ENCODE results near the gene CIZ1.
A peak's percentile ranks its signal among the peaks of the same experiment; 100 is the strongest.
"Not testable (repeated sequence)": the region's sequence is repeated elsewhere in the genome, so short reads cannot be mapped to it uniquely, and the experiment has no call there.

Gene CIZ1

GRCh38 chr9:128191406-128192046 lies at the start of gene CIZ1:
Gene CIZ1 (minus strand): TSS chr9:128191572. CDS start chr9:128190857, 715 bp downstream.
- no peaks in the 10 kb centered on the region for H3K9me3 Mint-ChIP-seq
- DNase-seq (ENCODE audit: low spot score in 2 of 2), result peak; percentile 77 to 89
- H3K4me3 Mint-ChIP-seq, result peak within 1 kb of the TSS; percentile 96
- peaks cover 42% of the 10 kb centered on the region for H3K4me1 Mint-ChIP-seq
- peak within 1 kb of the TSS; percentile 96 for H3K27ac Mint-ChIP-seq
- peaks cover 46% of the 10 kb centered on the region for H3K36me3 Mint-ChIP-seq
- peak; percentile 97 for ATAC-seq

- Mint-ChIP-seq H3K4me3 (no peak overlapping the region), H3K4me1 (no peaks in the 10 kb centered on the region), H3K36me3 (no peaks in the 10 kb centered on the region), H3K27ac (no peak overlapping the region), H3K9me3 (no peaks in the 10 kb centered on the region)
- ATAC-seq (no peak), DNase-seq (ENCODE audit: low spot score in 2 of 2) (no peak)
Measured at GRCh38 chr9:128233817-128234406, 42.5 kb upstream of the CIZ1 start.

GRCh38 chr9:128232528-128233428 lies 41.4 kb upstream of the CIZ1 start:
- Mint-ChIP-seq H3K4me3 (no peak overlapping the region), H3K4me1 (no peaks in the 10 kb centered on the region), H3K9me3 (no peaks in the 10 kb centered on the region), H3K27ac (no peak overlapping the region), H3K36me3 (no peaks in the 10 kb centered on the region)
- ATAC-seq (no peak), DNase-seq (ENCODE audit: low spot score in 2 of 2) (no peak)

GRCh38 chr9:128231638-128232527 lies 40.5 kb upstream of the CIZ1 start:
- Mint-ChIP-seq H3K27ac (no peak overlapping the region), H3K4me1 (no peaks in the 10 kb centered on the region), H3K36me3 (no peaks in the 10 kb centered on the region), H3K4me3 (no peak overlapping the region), H3K9me3 (no peaks in the 10 kb centered on the region)
- DNase-seq (ENCODE audit: low spot score in 2 of 2) (no peak), ATAC-seq (no peak)

- H3K9me3 Mint-ChIP-seq; H3K4me1 Mint-ChIP-seq; ATAC-seq; H3K27ac Mint-ChIP-seq; DNase-seq (ENCODE audit: low spot score in 2 of 2); H3K4me3 Mint-ChIP-seq; H3K36me3 Mint-ChIP-seq: not testable (repeated sequence)
Measured at GRCh38 chr9:128230897-128231296, 39.5 kb upstream of the CIZ1 start.

GRCh38 chr9:128226412-128226801 lies 35.0 kb upstream of the CIZ1 start:
- no peaks in the 10 kb centered on the region for H3K9me3 Mint-ChIP-seq
- no peak overlapping the region for H3K27ac Mint-ChIP-seq
- no peak overlapping the region for H3K4me3 Mint-ChIP-seq
- DNase-seq (ENCODE audit: low spot score in 2 of 2) (no peak), ATAC-seq (no peak)
- H3K4me1 Mint-ChIP-seq, result no peaks in the 10 kb centered on the region
- no peaks in the 10 kb centered on the region for H3K36me3 Mint-ChIP-seq

GRCh38 chr9:128225770-128226411 lies 34.5 kb upstream of the CIZ1 start:
- Mint-ChIP-seq H3K4me1 (no peaks in the 10 kb centered on the region), H3K9me3 (no peaks in the 10 kb centered on the region), H3K4me3 (no peak overlapping the region), H3K27ac (no peak overlapping the region), H3K36me3 (no peaks in the 10 kb centered on the region)
- ATAC-seq, result no peak
- DNase-seq (ENCODE audit: low spot score in 2 of 2), result no peak

- no peak overlapping the region for H3K4me3 Mint-ChIP-seq
- H3K36me3 Mint-ChIP-seq, result no peaks in the 10 kb centered on the region
Measured at GRCh38 chr9:128224877-128225276, 33.5 kb upstream of the CIZ1 start.

GRCh38 chr9:128222880-128223670 lies 31.7 kb upstream of the CIZ1 start:
- H3K27ac Mint-ChIP-seq, result no peak overlapping the region
- DNase-seq (ENCODE audit: low spot score in 2 of 2) (no peak), ATAC-seq (no peak)
- H3K36me3 Mint-ChIP-seq, result no peaks in the 10 kb centered on the region
- H3K9me3 Mint-ChIP-seq, result no peaks in the 10 kb centered on the region
- no peak overlapping the region for H3K4me3 Mint-ChIP-seq
- H3K4me1 Mint-ChIP-seq, result peaks cover 9% of the 10 kb centered on the region

More at GRCh38 chr9:128224877-128225276, 33.5 kb upstream of the CIZ1 start:
- ATAC-seq (no peak), DNase-seq (ENCODE audit: low spot score in 2 of 2) (no peak)
- no peaks in the 10 kb centered on the region for H3K9me3 Mint-ChIP-seq
- no peak overlapping the region for H3K27ac Mint-ChIP-seq
- no peaks in the 10 kb centered on the region for H3K4me1 Mint-ChIP-seq

GRCh38 chr9:128222026-128222425 lies 30.7 kb upstream of the CIZ1 start:
- ATAC-seq, result no peak
- no peak for DNase-seq (ENCODE audit: low spot score in 2 of 2)
- H3K4me3 Mint-ChIP-seq, result no peak overlapping the region
- peaks cover 11% of the 10 kb centered on the region for H3K4me1 Mint-ChIP-seq
- no peaks in the 10 kb centered on the region for H3K36me3 Mint-ChIP-seq
- H3K9me3 Mint-ChIP-seq, result no peaks in the 10 kb centered on the region
- H3K27ac Mint-ChIP-seq, result no peak overlapping the region

- Mint-ChIP-seq H3K9me3 (no peaks in the 10 kb centered on the region), H3K4me1 (peaks cover 11% of the 10 kb centered on the region), H3K4me3 (no peak overlapping the region), H3K36me3 (no peaks in the 10 kb centered on the region), H3K27ac (peak overlapping the region; percentile 34)
- no peak for DNase-seq (ENCODE audit: low spot score in 2 of 2)
- no peak for ATAC-seq
Measured at GRCh38 chr9:128219831-128220230, 28.5 kb upstream of the CIZ1 start.

GRCh38 chr9:128218518-128219389 lies 27.4 kb upstream of the CIZ1 start:
- no peaks in the 10 kb centered on the region for H3K9me3 Mint-ChIP-seq
- peak overlapping the region; percentile 78 for H3K4me3 Mint-ChIP-seq
- peak; percentile 92 for ATAC-seq
- H3K27ac Mint-ChIP-seq, result peak overlapping the region; percentile 78
- peak; percentile 75 to 95 for DNase-seq (ENCODE audit: low spot score in 2 of 2)
- H3K4me1 Mint-ChIP-seq, result peaks cover 11% of the 10 kb centered on the region
- no peaks in the 10 kb centered on the region for H3K36me3 Mint-ChIP-seq

- peak overlapping the region; percentile 78 for H3K27ac Mint-ChIP-seq
- H3K9me3 Mint-ChIP-seq, result no peaks in the 10 kb centered on the region
- peak overlapping the region; percentile 78 for H3K4me3 Mint-ChIP-seq
- ATAC-seq, result no peak
- H3K36me3 Mint-ChIP-seq, result no peaks in the 10 kb centered on the region
- DNase-seq (ENCODE audit: low spot score in 2 of 2), result no peak
- H3K4me1 Mint-ChIP-seq, result peaks cover 11% of the 10 kb centered on the region
Measured at GRCh38 chr9:128218172-128218517, 26.8 kb upstream of the CIZ1 start.
